Effector CD8-positive, alpha-beta T cell (primary cell): ENCODE data around the gene CRNKL1.

Source experiments
- DNase-seq: peaks from one replicate; lab custom pipeline; 2025; lab: John Stamatoyannopoulos, UW

The CRNKL1 gene

GRCh38 chr20:20063941-20064702 lies 11.9 kb upstream of the CRNKL1 start:
- no peak for DNase-seq

GRCh38 chr20:20060234-20060998 lies 8.2 kb upstream of the CRNKL1 start:
- no peak for DNase-seq

- DNase-seq = no peak
These were observed 546 bp downstream of the CRNKL1 start for GRCh38 chr20:20051767-20052073.

GRCh38 chr20:20039752-20040387 lies 12.4 kb downstream of the CRNKL1 start:
- no peak for DNase-seq

- no peak for DNase-seq
These were observed 13.7 kb downstream of the CRNKL1 start for GRCh38 chr20:20038586-20038985.

- DNase-seq = no peak
These were observed 14.3 kb downstream of the CRNKL1 start for GRCh38 chr20:20037960-20038359.

- no peak for DNase-seq
These were observed 15.5 kb downstream of the CRNKL1 start for GRCh38 chr20:20036756-20037155.

- no peak for DNase-seq
These were observed 17.8 kb downstream of the CRNKL1 start for GRCh38 chr20:20034486-20034885.

- DNase-seq = no peak
These were observed 20.5 kb downstream of the CRNKL1 start for GRCh38 chr20:20031790-20032189.

- DNase-seq = no peak
These were observed 25.0 kb downstream of the CRNKL1 start for GRCh38 chr20:20027284-20027683.

GRCh38 chr20:20024942-20025341 lies 27.3 kb downstream of the CRNKL1 start:
- DNase-seq = no peak

- DNase-seq = no peak
These were observed 28.9 kb downstream of the CRNKL1 start for GRCh38 chr20:20023395-20023794.

GRCh38 chr20:20022498-20022897 lies 29.8 kb downstream of the CRNKL1 start:
- no peak for DNase-seq

- no peak for DNase-seq
These were observed 30.4 kb downstream of the CRNKL1 start for GRCh38 chr20:20021835-20022234.

- DNase-seq = no peak
These were observed 31.4 kb downstream of the CRNKL1 start for GRCh38 chr20:20020908-20021307.

GRCh38 chr20:20019123-20019522 lies 33.1 kb downstream of the CRNKL1 start:
- no peak for DNase-seq

- DNase-seq = no peak
These were observed 33.9 kb downstream of the CRNKL1 start for GRCh38 chr20:20018366-20018765.

- no peak for DNase-seq
These were observed 34.5 kb downstream of the CRNKL1 start for GRCh38 chr20:20017844-20018185.

GRCh38 chr20:20017001-20017843 lies 35.0 kb downstream of the CRNKL1 start, which contains the start of gene NAA20:
Gene NAA20, plus strand, starts transcription at chr20:20017362. Its CDS starts 35 bp downstream, at chr20:20017397.
- peak; percentile 79 for DNase-seq

GRCh38 chr20:20014659-20015058 lies 37.6 kb downstream of the CRNKL1 start:
- no peak for DNase-seq

- no peak for DNase-seq
These were observed 39.7 kb downstream of the CRNKL1 start for GRCh38 chr20:20012541-20012940.
